Measurements from ENCODE around the gene GSTK1.

DNA sequence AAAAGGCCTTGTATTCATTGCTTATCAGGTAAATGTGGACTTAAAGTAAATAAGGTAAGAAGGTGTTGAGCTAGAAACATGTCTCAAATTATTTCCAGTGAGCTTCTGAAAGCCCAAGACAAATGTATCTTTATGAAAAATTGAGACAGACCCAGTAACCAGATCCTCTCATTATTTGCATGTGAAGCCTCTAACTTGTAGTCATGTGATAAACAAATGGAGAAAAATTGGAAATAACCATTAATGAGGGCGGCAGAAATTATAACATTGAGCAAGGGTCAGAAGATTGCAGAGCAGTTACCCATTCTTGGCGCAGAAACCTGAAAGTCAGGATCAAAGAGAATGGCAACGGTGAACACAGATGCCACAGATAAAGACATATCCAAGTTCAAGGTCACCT is 41.5 kb upstream of the GSTK1 start, which contains the start of gene TAS2R40:
- TF ChIP-seq, protein P1, sequence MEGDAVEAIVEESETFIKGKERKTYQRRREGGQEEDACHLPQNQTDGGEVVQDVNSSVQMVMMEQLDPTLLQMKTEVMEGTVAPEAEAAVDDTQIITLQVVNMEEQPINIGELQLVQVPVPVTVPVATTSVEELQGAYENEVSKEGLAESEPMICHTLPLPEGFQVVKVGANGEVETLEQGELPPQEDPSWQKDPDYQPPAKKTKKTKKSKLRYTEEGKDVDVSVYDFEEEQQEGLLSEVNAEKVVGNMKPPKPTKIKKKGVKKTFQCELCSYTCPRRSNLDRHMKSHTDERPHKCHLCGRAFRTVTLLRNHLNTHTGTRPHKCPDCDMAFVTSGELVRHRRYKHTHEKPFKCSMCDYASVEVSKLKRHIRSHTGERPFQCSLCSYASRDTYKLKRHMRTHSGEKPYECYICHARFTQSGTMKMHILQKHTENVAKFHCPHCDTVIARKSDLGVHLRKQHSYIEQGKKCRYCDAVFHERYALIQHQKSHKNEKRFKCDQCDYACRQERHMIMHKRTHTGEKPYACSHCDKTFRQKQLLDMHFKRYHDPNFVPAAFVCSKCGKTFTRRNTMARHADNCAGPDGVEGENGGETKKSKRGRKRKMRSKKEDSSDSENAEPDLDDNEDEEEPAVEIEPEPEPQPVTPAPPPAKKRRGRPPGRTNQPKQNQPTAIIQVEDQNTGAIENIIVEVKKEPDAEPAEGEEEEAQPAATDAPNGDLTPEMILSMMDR (IDR thresholded peaks at IDR 0.05; ENCODE audit: insufficient read depth, low read length, poor library complexity, severe bottlenecking): no peak
- TF ChIP-seq EZH2phosphoT487 (conservative IDR thresholded peaks at IDR 0.05; ENCODE audit: low read length): no peak
